HG03175 (cell line): ENCODE results near the gene PDCD4.

ENCODE experiments used
- ATAC-seq: cut with Tn5 transposase; IDR thresholded peaks from one replicate; pipeline ENCODE4 v1.9.1; 2021; ENCODE audit warnings: mild to moderate bottlenecking, moderate library complexity; ENCODE audit not compliant: unreplicated experiment

PDCD4 gene

GRCh38 chr10:110860576-110861241 is 11.0 kb upstream of the PDCD4 start:
- ATAC-seq: peak; percentile 71

GRCh38 chr10:110861476-110861875 is 10.3 kb upstream of the PDCD4 start:
- ATAC-seq: no peak

GRCh38 chr10:110861930-110862649 is 9.6 kb upstream of the PDCD4 start:
- no peak for ATAC-seq

GRCh38 chr10:110862961-110863360 is 8.8 kb upstream of the PDCD4 start:
- no peak for ATAC-seq

GRCh38 chr10:110863361-110863760 is 8.4 kb upstream of the PDCD4 start:
- ATAC-seq: no peak

GRCh38 chr10:110863956-110864355 is 7.8 kb upstream of the PDCD4 start:
- ATAC-seq: no peak

- peak; percentile 63 for ATAC-seq
Measured at GRCh38 chr10:110864662-110865140, 7.0 kb upstream of the PDCD4 start.

GRCh38 chr10:110865186-110865808 is 6.4 kb upstream of the PDCD4 start:
- ATAC-seq: no peak

- ATAC-seq: no peak
Measured at GRCh38 chr10:110865809-110866482, 5.8 kb upstream of the PDCD4 start.

- peak; percentile 45 for ATAC-seq
Measured at GRCh38 chr10:110867011-110867806, 4.5 kb upstream of the PDCD4 start.

- no peak for ATAC-seq
Measured at GRCh38 chr10:110867807-110868465, 3.8 kb upstream of the PDCD4 start.

- no peak for ATAC-seq
Measured at GRCh38 chr10:110868981-110869380, 2.7 kb upstream of the PDCD4 start.

GRCh38 chr10:110870823-110871297 is 868 bp upstream of the PDCD4 start:
- no peak for ATAC-seq

- ATAC-seq: peak; percentile 45
Measured at GRCh38 chr10:110872145-110872983, 636 bp downstream of the PDCD4 start.

GRCh38 chr10:110872984-110873923 is 1.5 kb downstream of the PDCD4 start:
- ATAC-seq: no peak

- ATAC-seq: no peak
Measured at GRCh38 chr10:110873951-110874350, 2.2 kb downstream of the PDCD4 start.

GRCh38 chr10:110876000-110876399 is 4.3 kb downstream of the PDCD4 start:
- ATAC-seq: no peak

GRCh38 chr10:110876788-110877187 is 5.1 kb downstream of the PDCD4 start:
- ATAC-seq: no peak
